B cell (primary cell): ENCODE results near the gene CENPM. TPM values are rescaled to one million over a fixed set of nuclear protein-coding genes. Genes with fewer than 3 reads are reported as not detected.

Experiments
- ATAC-seq: fragments of 200-7000 bp; cut with Tn5 transposase; one replicate; pipeline ENCODE4 v1.10.0; 2021; ENCODE audit warnings: low read depth, mild to moderate bottlenecking, moderate number of reproducible peaks, moderate library complexity
- CTCF ChIA-PET: fragments of 350-600 bp; sonication (Branson Sonifier 250); formaldehyde crosslinking; loops from one replicate; lab custom pipeline; 2021; ENCODE audit warnings: antibody characterized with exemption, inconsistent platforms; lab: Charles Lee
- POLR2A ChIA-PET: fragments of 350-600 bp; sonication (Branson Sonifier 250); formaldehyde crosslinking; loops from one replicate; lab custom pipeline; 2021; ENCODE audit warnings: antibody characterized with exemption; lab: Charles Lee
- DNase-seq: peaks from one replicate; pipeline ENCODE4 v3.0.0; 2013
- H2AFZ ChIP-seq: 2 replicates; pipeline ENCODE4 v1.6.1; 2012; ENCODE audit warnings: mild to moderate bottlenecking, low read depth, low read length; ENCODE audit not compliant: insufficient read depth, poor library complexity, severe bottlenecking
- H3K27ac ChIP-seq, 2 donors: 1 replicate in 1 of 2; 2 replicates in 1 of 2; pipeline ENCODE4 v1.5.1; 2012 to 2013; ENCODE audit warnings: low read length in 2 of 2, mild to moderate bottlenecking in 2 of 2, moderate library complexity in 1 of 2
- H3K27me3 ChIP-seq, 4 experiments: fragments of 200-600 bp in 1 of 4; sonication (generic) in 1 of 4; replicated peaks in 1 of 4; 1 replicate in 2 of 4; 2 replicates in 2 of 4; pipeline versions ENCODE4 v1.6.1 to v1.7.0; 2013 to 2016; ENCODE audit warnings: low read length in 3 of 4, mild to moderate bottlenecking in 2 of 4, mixed read lengths in 1 of 4, moderate library complexity in 1 of 4; ENCODE audit not compliant: insufficient read depth in 4 of 4, control insufficient read depth in 3 of 4; ENCODE audit errors: control extremely low read depth in 1 of 4
- H3K36me3 ChIP-seq, 2 experiments: replicated peaks in 1 of 2; 1 replicate in 1 of 2; 2 replicates in 1 of 2; pipeline versions ENCODE4 v1.6.1 to v1.7.1; 2013; ENCODE audit warnings: low read length in 1 of 2; ENCODE audit not compliant: insufficient read depth in 2 of 2, control insufficient read depth in 1 of 2; ENCODE audit errors: control extremely low read depth in 1 of 2, extremely low read depth in 1 of 2
- H3K4me1 ChIP-seq, 2 donors: fragments of 200-600 bp in 1 of 2; sonication (generic) in 1 of 2; 1 replicate in 1 of 2; 2 replicates in 1 of 2; pipeline versions ENCODE4 v1.5.1 to v1.6.1; 2013 to 2017; ENCODE audit warnings: low read length in 2 of 2; ENCODE audit not compliant: control insufficient read depth in 2 of 2, insufficient read depth in 2 of 2
- H3K4me2 ChIP-seq: replicated peaks from 2 replicates; pipeline ENCODE3; 2012; ENCODE audit warnings: mild to moderate bottlenecking, low read depth, low read length; ENCODE audit not compliant: poor library complexity, severe bottlenecking
- H3K4me3 ChIP-seq, 5 experiments: fragments of 200-600 bp in 1 of 5; sonication (generic) in 1 of 5; 1 replicate in 3 of 5; 2 replicates in 2 of 5; pipeline versions ENCODE4 v1.5.1 to v1.7.0; 2011 to 2016; ENCODE audit warnings: low read length in 4 of 5, mild to moderate bottlenecking in 4 of 5, low read depth in 2 of 5, control low read depth in 1 of 5, moderate library complexity in 1 of 5; ENCODE audit not compliant: insufficient read depth in 1 of 5; ENCODE audit errors: control extremely low read depth in 1 of 5, extremely low read depth in 1 of 5
- H3K79me2 ChIP-seq: fragments of 200-600 bp; sonication (generic); one replicate; pipeline ENCODE4 v1.6.0; 2016; ENCODE audit warnings: low read length; ENCODE audit not compliant: control insufficient read depth, insufficient read depth
- H3K9ac ChIP-seq: fragments of 200-600 bp; sonication (generic); 2 replicates; pipeline ENCODE4 v1.6.1; 2017; ENCODE audit warnings: mild to moderate bottlenecking, low read length, moderate library complexity
- H3K9me3 ChIP-seq, 3 donors: one replicate each; pipeline versions ENCODE4 v1.6.1 to v1.7.1; 2013; ENCODE audit warnings: low read length in 2 of 3; ENCODE audit not compliant: control insufficient read depth in 2 of 3, insufficient read depth in 1 of 3; ENCODE audit errors: control extremely low read depth in 1 of 3
- H4K20me1 ChIP-seq: 2 replicates; pipeline ENCODE4 v1.6.0; 2012; ENCODE audit warnings: mild to moderate bottlenecking, low read length; ENCODE audit not compliant: insufficient read depth, control insufficient read depth, poor library complexity, severe bottlenecking
- H3K27ac Mint-ChIP-seq: one replicate; pipeline ENCODE4 v1.8.0; 2021; ENCODE audit warnings: mixed read lengths
- H3K27me3 Mint-ChIP-seq: one replicate; pipeline ENCODE4 v1.8.0; 2021; ENCODE audit warnings: mixed read lengths
- H3K4me1 Mint-ChIP-seq: one replicate; pipeline ENCODE4 v1.8.0; 2021; ENCODE audit warnings: mixed read lengths
- H3K4me3 Mint-ChIP-seq: one replicate; pipeline ENCODE4 v1.8.0; 2021; ENCODE audit warnings: mixed read lengths
- H3K9me3 Mint-ChIP-seq: one replicate; pipeline ENCODE4 v1.8.0; 2022; ENCODE audit warnings: mixed read lengths; ENCODE audit not compliant: insufficient read depth
- EZH2 ChIP-seq: IDR thresholded peaks from 2 replicates; pipeline ENCODE4 v1.6.1; 2012; ENCODE audit warnings: borderline replicate concordance, low read depth, mild to moderate bottlenecking, moderate library complexity, low read length; ENCODE audit not compliant: insufficient read depth, poor library complexity, severe bottlenecking
- WGBS: methylation state at CpG from one replicate; pipeline ENCODE4 v1.1.5; 2013; ENCODE audit warnings: missing lambda C conversion rate; ENCODE audit not compliant: insufficient coverage; 5-methylcytosine and 5-hydroxymethylcytosine counted together
- intact Hi-C: fragments of 100-400 bp; cut with micrococcal nuclease; formaldehyde crosslinking; loops from one replicate; pipeline ENCODE4 v1.10.0; 2022
- polyA plus RNA-seq: library from polyadenylated mRNA; depleted of rRNA; stranded (reverse); fragments of >200 nt; gene quantifications from 2 replicates; pipeline ENCODE4 v1.2.3, GENCODE V29; 2012
- total RNA-seq, 2 donors: library from RNA; stranded (reverse); fragments of 120-200 nt in 1 of 2; gene quantifications; 1 replicate in 1 of 2; 2 replicates in 1 of 2; pipeline versions ENCODE4 v1.2.3 to v1.2.4, GENCODE V29; 2013 to 2022

Gene CENPM
- total and polyA plus RNA-seq, 2 donors (not counting 1 experiment from before 2014, with no cell fraction given) = 30.7 to 43.8 TPM

- Histone ChIP-seq H3K9ac (peak overlapping the region; percentile 23), H3K27me3 (peaks cover 0 to 49% (median 23%) of the 10 kb centered on the region in 4 experiments), H2AFZ (no peak overlapping the region), H4K20me1 (peaks cover 49% of the 10 kb centered on the region), H3K36me3 (no peaks in the 10 kb centered on the region), H3K4me2 (peak overlapping the region; percentile 50), H3K4me3 (peak overlapping the region in 1 of 5 experiments; percentile 47), H3K27ac (no peak overlapping the region), H3K4me1 (peaks cover 74 to 77% of the 10 kb centered on the region in 2 donors), H3K79me2 (peaks cover 26% of the 10 kb centered on the region), H3K9me3 (peaks cover 0 to 5% (median 0%) of the 10 kb centered on the region in 3 donors)
- H3K27me3 Mint-ChIP-seq = peaks cover 9% of the 10 kb centered on the region
- H3K27ac Mint-ChIP-seq = peak overlapping the region; percentile 84
- WGBS = 78% methylated on average over 11 of the region's 11 CpGs
- H3K4me1 Mint-ChIP-seq = peaks cover 68% of the 10 kb centered on the region
- ATAC-seq (no peak), DNase-seq (peak; percentile 50)
- H3K9me3 Mint-ChIP-seq = no peaks in the 10 kb centered on the region
- ChIA-PET CTCF (interaction anchor here (1.0 to 3.9 kb wide), 6 partner anchors 12 to 216 kb away, joined by 3 to 22 read pairs (median 4); no protein-coding TSS in a partner anchor), POLR2A (interaction anchor here (1.2 to 5.0 kb wide), 4 partner anchors 12 to 50 kb away, joined by 7 to 32 read pairs (median 10); partner anchors contain the start of gene TNFRSF13C)
- TF ChIP-seq EZH2 = no peak
- intact Hi-C loops = no loop called here
- peak overlapping the region; percentile 83 for H3K4me3 Mint-ChIP-seq
Observed at GRCh38 chr22:41913040-41913719, 33.8 kb downstream of the CENPM start.

DNA sequence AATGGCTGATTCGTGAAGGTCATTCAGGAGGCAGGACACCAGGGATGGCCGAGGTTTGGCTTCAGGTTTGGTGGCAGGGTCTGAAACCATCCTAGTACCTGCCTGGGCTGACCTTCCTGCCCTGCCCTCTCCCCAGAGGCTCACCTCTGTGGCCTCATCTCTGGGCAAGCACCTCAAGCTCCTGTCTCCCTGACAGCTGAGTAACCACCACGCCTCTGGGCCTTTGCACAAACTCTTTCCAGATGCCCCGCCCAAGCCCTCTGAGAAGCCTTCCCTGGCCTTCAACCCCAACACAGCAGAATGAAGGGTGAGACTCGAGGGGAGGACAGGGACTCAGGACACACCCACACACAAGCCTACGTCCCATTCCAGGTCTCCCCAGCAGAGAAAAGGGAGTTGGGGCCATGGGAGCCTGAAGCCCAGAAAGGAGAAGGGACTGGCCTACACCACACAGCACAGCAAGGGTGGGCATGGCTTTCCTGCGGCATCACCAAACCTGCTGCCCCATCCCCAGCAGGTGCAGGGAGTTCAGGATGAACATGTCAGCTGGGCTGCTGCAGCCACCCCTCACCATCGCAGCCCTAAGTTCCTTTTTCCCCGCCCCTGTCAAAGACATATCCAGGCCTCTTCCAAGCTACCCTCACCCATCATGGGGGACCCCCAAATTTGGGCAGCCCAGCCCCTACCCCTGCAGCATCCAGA is 34.5 kb downstream of the CENPM start:
- H3K4me1 ChIP-seq = peaks cover 73 to 74% of the 10 kb centered on the region in 2 donors
- Mint-ChIP-seq H3K27ac (peak overlapping the region; percentile 84), H3K27me3 (peaks cover 9% of the 10 kb centered on the region), H3K4me3 (peak overlapping the region; percentile 83), H3K9me3 (no peaks in the 10 kb centered on the region), H3K4me1 (peaks cover 66% of the 10 kb centered on the region)
- WGBS = 92% methylated on average over 3 of the region's 9 CpGs
- no peak overlapping the region for H3K9ac ChIP-seq
- no peak overlapping the region for H3K27ac ChIP-seq
- POLR2A ChIA-PET = interaction anchor here (1.2 to 5.0 kb wide), 5 partner anchors 13 to 50 kb away, joined by 3 to 32 read pairs (median 9); partner anchors contain the start of gene TNFRSF13C
- no peak for DNase-seq
- peaks cover 0 to 49% (median 23%) of the 10 kb centered on the region in 4 experiments for H3K27me3 ChIP-seq
- H2AFZ ChIP-seq = no peak overlapping the region
- H4K20me1 ChIP-seq = peaks cover 42% of the 10 kb centered on the region
- no peak for ATAC-seq
- H3K79me2 ChIP-seq = peaks cover 20% of the 10 kb centered on the region
- peaks cover 0 to 3% of the 10 kb centered on the region in 2 experiments for H3K36me3 ChIP-seq
- intact Hi-C loops = no loop called here
- peaks cover 0 to 5% (median 0%) of the 10 kb centered on the region in 3 donors for H3K9me3 ChIP-seq
- CTCF ChIA-PET = interaction anchor here (0.5 to 3.9 kb wide), 9 partner anchors 13 to 756 kb away, joined by 3 to 22 read pairs (median 4); no protein-coding TSS in a partner anchor
- no peak for TF ChIP-seq EZH2
- H3K4me2 ChIP-seq = peak overlapping the region; percentile 98
- H3K4me3 ChIP-seq = peak overlapping the region in 1 of 5 experiments; percentile 47
